GM11168 (cell line): Measurements from ENCODE around the gene UTP4.

Source experiments
- in situ Hi-C: fragments of 300-500 bp; cut with MboI; formaldehyde crosslinking; loops from one replicate; pipeline ENCODE4 v1.12.0; 2022; ENCODE audit warnings: low sequenced_read_pairs; ENCODE audit not compliant: unreplicated experiment

UTP4 gene

DNA sequence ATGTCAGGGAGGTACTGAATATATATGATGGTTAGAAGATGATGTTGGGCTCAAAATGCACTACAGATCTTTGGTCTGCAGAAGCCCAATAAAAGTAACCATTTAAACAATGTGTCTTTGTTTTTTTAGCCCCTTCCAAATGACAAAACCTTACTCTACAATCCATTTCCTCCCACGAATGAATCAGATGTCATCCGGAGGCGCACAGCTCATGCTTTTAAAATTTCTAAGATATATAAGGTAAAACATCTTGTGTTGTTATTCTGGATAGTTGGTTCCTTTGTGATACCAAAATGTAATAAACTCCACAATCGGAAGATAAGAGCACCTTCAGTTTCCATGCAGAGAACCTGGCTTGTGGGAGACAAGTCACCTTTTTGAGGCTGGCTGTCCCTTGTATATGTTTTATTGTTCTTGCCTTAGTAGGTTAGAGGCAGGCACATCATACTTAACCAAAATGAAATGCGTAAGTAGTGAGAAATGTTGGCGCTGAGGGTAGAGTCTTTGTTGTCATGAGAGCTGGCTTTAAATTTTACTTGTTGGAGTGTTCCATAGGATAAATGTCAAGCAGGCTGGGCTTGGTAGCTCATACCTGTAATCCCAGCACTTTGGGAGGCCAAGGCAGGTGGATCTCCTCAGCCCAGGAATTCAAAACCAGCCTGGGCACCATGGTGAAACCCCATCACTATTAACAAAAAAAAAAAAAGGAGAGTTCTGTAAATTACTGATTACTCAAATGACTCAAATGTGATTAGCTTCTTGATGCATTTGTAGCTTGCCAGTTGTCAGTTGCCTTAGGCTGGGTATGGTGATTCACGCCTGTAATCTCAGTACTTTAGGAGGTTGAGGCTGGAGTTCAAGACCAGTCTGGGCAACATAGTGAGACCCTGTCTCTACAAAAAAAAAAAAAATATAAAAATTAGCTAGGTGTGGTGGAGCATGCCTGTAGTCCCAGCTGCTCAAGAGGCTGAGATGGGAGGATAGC lies 34.8 kb downstream of the UTP4 start:
- in situ Hi-C loops = no loop called here

DNA sequence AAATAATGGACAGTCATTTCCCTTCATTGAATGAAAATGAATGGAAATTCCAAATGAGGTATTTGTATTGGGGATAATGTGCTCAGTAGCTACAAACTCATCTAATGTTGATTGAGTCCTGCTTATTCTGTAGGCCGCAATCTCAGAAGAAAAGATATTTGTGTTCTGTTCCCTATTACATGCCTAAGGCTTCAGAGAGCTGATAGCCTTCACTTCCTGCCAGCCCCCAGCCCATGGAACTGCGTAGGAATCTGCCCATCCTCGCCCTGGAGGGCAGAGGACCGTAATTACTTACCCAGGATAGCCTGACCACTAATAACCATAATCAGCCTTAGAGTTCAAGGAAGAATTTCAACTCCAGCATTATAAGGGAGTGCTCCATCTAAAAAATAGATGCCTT lies 36.6 kb downstream of the UTP4 start:
- in situ Hi-C loops = no loop called here

DNA sequence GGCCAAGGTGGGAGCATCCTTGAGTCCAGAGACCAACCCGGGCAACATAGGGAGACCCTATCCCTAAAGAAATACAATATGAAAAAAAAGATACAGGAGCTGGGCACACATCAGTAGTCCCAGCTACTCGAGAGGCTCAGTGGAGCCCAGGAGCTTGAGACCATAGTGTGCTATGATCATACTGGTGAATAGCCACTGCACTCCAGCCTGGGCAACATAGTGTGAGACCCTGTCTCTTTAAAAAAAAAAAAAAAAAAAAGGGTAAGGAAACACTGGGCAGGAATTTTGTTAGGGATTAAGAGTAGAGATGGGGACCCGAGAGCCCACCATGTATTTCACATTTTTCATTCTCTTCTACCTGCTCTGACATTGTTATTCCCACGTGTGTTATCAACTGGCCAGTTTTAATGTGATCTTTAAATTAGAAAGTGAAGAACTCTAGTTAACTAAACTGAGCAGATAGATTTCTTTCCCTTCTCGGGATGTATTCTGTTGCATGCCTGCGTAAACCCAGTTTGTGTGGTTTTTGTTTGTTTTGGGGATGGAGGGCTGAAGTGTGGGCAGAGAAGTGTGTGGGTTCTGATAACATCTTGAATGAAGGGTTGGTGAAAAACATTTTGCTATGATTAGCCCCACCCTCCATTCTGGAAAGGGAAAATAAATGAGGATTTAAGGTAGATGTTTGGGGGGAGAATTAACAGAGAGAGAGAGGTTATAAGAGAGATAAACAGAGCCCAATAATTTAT lies 37.3 kb downstream of the UTP4 start:
- in situ Hi-C loops = no loop called here

DNA sequence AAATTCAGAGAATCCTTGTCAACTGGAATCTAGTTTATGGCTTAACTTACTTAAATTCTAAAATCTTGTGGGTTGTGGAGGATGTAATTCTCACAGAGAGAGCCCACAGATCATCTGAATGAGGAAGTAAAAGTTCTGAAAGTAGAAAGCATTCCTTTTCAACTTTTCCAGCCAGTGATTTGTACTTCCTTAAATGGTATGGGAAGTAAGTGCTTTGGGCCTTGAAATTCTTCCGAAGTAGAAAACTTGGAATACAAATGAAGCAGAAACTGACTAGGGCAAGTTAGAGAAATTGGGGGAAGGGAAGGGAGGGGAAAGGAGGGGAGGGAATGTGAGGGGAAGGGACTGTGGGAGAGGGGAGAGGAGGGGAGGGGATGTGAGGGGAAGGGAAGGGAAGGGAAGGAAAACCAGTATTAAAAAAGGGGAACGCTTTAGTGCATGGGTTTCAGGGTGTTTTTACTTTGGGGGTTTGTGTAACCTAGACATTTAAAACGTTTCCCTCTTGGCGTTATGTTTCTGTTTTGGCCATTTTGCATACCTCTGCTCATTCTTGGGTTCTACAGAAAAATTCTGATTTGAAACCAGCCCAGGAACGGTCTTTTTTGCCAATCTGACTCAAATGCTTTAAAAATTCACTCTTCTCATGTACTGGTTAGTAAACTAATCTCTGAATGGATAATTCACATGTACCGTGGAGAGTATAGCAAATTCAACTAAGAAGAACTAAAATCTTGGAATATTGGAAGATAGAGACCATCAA lies 39.1 kb downstream of the UTP4 start:
- in situ Hi-C loops = no loop called here

DNA sequence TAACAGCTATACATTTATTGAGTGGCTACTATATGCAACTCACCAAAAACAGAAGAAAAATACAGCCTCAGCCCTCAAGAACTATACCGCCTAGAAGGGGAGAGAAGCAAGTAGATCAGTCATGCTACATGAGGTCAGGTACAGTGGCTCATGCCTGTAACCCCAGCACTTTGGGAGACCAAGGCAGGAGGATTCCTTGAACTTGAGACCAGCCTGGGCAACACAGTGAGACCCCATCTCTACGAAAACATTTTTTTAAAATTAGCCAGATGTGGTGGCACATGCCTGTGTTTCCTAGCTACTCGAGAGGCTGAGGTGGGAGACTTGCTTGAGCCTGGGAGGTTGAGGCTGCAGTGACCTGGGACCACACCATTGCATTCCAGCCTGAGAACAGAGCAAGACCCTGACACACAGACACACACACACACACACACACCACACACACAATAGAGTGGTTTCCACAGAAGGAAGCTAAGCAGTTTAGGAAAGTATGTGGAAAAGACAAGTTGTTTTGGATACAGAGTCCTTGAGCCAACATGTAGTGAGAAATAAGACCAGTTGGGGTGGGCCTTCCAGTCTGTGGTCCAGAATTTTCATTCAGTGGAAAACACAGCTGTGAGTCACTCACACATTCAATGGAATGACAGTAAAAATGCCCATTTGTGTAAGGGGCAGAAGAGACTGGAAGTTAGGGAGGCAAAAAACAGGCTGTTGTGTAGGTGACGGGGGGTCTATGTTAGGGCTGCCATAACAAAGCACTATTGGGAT lies 43.8 kb downstream of the UTP4 start:
- in situ Hi-C loops = no loop called here

DNA sequence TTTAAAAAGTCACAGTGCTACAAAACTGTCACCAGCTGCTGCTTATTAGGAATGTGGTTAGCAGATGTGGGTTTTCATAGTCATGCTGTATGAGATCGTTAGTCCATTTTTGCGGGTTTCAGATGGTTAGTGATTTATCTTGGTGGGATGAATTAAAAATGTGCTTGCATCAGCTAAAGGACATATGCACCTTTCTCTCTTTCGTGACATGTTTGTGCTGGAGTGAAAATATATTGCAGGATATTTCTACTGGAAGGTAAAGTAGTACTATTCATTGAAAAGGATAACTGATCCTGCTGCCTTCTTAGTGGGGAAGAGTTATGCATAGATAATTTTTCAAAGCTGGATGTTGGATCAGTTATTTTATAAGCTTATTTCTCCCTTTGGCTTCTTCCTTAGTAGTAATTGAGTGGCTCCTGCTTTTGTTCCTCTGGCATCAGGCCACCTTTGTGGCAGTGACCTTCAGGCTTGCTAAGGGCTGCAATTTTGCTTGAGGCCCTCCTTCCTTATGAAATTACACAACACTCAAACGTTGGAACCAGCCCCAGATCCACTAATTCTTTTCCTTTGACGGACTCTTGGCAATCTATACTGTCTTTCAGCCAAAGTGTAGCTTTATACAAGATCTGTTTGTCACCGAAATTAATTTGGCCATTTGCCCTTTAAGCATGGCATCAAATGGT lies 47.0 kb downstream of the UTP4 start:
- in situ Hi-C loops = no loop called here

DNA sequence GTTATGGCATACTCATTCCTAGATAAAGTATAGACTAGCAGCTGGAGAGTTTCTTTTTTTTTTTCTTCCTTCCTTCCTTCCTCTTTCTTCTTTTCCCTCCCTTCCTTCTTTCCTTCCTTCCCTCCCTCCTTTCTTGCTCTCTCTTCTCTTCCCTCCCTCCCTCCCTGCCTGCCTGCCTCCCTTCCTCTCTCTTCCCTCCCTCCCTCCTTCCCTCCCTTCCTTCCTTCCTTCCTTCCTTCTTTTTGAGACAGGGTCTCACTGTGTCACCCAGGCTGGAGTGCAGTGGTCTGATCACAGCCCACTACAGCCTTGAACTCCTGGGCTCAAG lies 47.5 kb downstream of the UTP4 start:
- in situ Hi-C loops = no loop called here

DNA sequence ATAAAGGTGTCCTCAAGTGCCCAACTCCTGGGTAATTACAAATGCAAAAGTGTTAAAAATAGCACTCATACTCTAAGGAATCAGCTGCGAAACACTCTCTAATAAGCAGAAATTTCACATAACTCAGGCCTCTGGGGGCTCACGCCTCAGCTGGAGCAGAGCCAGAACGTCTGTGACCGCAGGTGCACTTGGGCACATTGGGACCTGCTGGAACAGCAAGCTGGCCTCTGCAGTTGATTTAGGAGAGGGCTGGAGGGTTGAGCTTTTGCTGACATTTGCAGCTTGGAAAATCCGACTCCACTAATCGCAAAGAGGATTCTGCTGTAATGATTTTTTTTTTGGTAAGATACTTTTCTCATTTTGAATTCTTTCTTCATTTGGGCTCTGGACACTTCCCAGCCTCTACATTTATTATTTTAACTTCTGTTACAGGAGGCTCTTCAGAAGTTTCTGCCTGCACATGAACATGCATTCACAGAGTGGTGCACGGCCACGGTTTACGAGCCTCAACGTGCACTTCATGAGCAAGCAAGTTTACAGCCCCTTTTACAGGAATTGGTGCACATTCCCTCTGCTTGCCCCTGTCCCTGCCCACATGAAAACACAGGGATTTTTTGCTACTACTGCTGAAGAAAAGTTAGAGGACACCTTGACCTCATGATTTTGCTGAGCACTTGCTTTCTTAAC lies 50.4 kb downstream of the UTP4 start:
- in situ Hi-C loops = no loop called here

DNA sequence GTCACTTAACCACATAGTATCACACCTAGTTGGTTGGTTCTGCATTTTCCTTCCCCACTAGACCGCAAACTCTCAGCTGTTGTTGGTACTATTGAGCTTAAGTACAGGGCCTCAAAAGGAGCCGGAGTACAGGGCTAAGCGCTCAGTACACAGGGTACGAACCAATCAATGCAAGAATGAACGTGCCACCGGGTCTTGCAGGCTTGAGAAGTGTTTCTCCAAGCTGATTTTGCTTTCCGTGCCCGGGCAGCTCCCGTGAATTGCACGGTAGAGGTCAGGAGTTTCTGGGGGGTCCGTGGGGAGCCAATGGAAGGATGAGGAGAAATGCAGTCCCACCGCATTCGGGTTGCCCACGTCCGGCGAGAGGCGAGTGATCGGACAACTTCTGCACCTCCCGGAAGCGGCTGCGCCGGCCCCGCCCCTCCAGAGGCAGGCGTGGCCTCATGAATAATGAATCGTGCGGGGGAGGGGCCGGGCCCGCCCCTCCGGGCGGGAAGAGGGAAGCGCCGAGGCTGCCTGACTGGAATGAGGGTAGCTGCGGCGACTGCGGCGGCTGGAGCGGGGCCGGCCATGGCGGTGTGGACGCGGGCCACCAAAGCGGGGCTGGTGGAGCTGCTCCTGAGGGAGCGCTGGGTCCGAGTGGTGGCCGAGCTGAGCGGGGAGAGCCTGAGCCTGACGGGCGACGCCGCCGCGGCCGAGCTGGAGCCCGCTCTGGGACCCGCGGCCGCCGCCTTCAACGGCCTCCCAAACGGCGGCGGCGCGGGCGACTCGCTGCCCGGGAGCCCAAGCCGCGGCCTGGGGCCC lies 54.4 kb downstream of the UTP4 start, which contains the start of gene SNTB2:
SNTB2 (plus strand) TSS at position 523 of the 804 bp plus-strand sequence; CDS start at position 526, 3 bp downstream.
- in situ Hi-C loops = no loop called here

DNA sequence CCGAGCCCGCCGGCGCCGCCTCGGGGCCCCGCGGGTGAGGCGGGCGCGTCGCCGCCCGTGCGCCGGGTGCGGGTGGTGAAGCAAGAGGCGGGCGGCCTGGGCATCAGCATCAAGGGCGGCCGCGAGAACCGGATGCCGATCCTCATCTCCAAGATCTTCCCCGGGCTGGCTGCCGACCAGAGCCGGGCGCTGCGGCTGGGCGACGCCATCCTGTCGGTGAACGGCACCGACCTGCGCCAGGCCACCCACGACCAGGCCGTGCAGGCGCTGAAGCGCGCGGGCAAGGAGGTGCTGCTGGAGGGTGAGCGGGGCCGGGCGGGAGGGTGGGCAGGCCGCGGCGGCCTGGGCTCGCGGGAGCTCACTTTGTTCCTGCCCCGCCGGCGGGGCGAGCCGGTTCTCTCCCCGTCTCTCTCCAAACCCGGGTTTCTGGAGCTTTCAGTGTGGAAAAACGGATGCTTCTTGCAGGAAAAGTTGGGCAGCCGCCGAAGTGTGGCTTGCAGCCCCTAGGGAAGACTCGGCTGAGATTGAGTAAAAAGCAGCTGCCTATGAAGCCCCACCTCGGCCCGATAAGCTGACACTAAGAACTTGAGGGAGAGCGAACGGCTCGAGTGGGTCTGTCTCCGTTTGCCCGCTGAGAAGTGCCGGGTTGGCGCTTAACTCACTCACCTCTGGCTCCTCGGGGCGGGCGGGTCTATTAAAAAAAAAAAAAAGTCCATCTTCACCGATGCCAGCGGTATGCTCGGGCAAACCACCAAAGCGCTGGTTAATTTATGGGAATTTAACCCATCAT lies 55.2 kb downstream of the UTP4 start:
- in situ Hi-C loops = no loop called here

DNA sequence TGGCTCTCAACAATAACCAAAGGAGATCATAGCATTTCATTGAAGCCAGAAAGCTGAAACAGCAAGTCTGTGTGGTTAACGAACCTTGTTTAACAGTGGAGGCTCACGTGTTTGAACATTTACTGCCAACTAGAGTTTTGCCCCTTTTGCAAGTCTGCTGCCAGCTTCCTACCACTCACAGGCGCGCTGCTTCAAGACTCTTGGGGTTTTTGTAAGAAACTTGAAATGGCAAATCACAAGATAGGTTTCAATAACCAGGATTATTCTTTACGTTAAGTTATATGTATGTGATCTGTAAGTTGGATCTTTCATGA lies 55.7 kb downstream of the UTP4 start:
- in situ Hi-C loops = no loop called here

DNA sequence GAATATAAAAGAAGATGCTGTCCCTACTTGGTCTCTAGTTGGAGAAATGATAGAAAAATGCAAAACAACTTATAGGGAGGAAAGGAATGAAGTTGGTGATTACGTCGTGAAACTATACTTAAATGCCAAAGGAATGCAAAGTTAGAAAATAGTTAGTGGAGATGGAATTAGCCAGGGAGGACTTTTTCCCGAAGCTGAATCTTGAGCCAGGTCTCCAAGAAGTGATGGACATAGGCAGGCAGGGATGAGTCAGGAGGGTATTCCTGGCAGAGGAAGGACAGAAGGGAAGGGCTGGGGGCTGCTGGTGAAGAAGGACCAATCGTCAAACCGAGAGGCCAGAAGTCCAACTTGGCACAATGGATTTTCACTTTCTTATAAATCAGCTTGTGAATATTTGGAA lies 56.3 kb downstream of the UTP4 start:
- in situ Hi-C loops = no loop called here

DNA sequence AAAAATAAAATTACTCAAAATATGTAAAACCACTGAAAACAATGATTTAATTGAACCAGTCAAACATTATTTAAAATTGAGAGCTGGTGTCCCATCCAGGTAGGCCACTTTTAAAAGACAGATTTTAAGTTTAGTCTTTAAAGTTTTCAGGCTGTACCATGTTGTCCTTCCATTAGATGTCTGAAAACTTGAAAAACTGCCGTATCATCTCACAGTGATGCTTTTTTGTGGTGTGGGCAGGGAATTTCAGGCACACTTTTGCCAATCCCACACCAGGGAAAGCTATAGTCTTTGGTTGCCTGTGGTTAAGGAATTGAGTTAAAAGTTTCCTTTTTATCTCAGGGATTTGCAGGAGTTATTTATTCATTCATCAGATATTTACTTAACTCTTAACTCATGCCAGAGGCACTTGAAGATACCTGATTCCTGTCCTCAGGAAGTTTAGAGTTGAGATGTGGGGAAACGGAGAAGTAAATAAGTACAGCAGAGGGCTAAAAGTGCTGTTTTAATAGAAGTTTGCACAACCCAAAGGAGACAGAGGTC lies 57.7 kb downstream of the UTP4 start:
- in situ Hi-C loops = no loop called here

DNA sequence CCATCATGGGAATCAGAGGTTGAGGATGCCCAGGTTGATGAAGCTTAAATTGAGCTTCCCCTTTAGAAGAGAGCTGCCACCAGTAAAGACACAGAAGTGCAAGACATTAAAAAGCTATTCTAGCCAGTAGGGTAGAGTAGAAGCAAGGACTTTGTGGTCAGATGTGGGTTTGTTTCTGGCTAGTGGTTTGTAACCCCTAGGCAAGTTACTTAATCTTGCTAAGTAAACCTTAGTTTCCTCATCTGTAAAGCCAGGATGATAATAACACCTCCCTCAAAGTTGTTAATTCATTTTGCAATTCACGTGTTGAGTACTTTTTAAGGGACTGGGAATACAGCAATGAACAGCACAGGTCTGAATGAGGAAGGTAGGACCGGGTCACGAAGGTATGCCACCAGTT lies 58.1 kb downstream of the UTP4 start:
- in situ Hi-C loops = no loop called here

DNA sequence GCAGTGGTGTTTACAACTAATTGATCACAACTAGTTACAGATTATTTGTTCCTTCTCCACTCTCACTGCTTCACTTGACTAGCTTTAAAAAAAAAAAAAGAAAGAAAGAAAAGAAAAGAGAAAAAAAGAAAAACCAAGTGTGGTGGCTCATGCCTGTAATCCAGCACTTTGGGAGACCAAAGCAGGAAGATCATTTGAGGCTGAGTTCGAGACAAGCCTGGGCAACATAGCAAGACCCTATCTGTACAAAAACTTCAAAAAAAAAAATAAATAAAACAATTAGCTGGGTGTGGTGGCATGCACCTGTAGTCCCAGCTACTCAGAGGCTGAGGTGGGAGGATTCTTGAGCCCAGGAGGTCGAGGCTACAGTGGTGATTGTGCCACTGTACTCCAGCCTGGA lies 58.7 kb downstream of the UTP4 start:
- in situ Hi-C loops = no loop called here

DNA sequence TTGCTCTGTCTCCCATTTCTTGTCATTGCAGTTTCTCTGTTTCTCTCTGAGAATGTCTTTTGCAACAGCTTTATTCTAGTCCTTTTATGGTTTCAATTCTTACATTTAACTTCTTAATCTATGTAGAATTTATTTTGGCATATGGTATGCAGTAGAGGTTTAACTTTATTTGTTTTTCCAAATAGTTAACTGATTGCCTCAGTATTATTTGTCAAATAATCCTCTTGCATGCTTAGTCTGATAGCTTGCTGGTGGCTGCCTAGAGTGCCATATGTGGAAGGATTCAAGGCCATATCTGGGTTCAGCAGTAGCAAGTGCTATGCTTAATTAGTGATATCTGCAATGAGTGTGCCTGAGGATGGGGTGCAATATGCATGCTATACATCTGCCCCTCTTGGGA lies 61.4 kb downstream of the UTP4 start:
- in situ Hi-C loops = no loop called here

DNA sequence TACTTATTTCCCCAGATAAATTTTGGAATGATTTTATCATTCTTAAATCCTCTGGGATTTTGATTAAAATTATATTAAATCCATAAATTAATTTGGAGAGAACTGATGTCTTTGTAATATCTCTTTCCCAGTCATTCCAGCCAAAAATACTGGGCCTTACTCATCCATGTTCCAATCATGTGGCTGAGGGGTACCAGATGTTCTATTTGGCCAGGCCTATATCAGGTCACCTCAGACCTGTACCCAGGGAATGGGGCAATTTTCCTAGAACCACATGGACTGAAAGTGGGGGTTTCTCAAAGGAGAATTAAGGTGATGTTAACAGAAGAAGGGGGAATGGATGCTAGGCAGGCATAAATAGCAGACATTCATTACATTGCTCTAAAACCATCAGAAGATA lies 62.0 kb downstream of the UTP4 start:
- in situ Hi-C loops = no loop called here
